HG03175 (cell line): Measurements from ENCODE around the gene PITPNM3.
"Not testable (repeated sequence)": the region's sequence is repeated elsewhere in the genome, so short reads cannot be mapped to it uniquely, and the experiment has no call there.

Experiments used
- ATAC-seq: cut with Tn5 transposase; IDR thresholded peaks from one replicate; pipeline ENCODE4 v1.9.1; 2021; ENCODE audit warnings: mild to moderate bottlenecking, moderate library complexity; ENCODE audit not compliant: unreplicated experiment

Gene PITPNM3

GRCh38 chr17:6574687-6575595 is 18.6 kb upstream of the PITPNM3 start:
- no peak for ATAC-seq

DNA sequence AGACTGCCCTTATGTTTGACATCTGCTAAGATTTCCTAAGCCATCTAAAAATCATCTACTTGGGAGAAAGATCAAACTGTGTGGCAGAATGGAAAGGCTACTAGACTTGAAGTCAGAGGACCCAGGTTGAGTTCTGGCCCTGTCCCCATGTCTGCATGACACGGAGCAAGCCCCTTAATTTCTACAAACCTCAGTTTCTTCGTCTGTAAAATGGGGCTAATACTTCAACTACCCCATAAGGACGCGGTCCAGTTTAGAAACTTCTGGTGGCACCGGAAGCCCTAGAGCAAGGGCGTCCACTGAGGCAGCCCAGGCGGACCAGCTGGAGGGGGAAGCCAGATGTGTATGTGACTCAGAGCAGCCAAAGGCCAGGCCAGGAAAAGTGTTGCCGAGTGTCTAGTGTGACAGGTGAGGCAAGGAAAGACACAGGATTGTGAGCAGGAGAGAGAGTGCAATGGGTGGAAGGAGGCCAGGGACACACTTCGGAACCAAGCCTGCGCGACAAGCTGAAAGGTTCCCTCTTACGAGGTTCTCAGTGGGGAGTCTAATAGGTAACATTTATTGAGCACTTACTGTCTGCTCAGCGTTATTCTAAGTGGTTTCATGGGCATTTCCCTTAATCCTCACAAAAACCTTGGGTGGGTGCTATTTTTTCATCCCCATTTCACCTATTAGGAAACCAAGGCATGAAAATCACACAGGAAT is 17.8 kb upstream of the PITPNM3 start:
- no peak for ATAC-seq

DNA sequence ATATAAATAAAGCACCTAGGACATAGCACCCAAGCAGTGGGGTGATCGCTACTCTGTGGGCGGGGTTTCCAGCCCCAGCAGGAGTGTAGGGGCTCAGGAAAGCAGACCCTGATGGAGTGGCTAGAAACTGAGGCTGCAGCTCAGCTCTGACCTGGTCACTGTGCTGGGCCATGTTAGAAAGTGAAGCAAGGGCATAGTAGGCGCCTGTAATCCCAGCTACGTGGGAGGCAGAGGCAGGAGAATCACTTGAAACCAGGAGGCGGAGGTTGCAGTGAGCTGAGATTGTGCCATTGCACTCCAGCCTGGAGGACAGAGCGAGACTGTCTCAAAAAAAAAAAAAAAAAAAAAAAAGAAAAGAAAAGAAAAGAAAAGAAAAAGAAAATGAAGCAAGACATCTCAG is 17.1 kb upstream of the PITPNM3 start:
- ATAC-seq, result not testable (repeated sequence)

GRCh38 chr17:6572972-6573370 is 16.6 kb upstream of the PITPNM3 start:
- ATAC-seq, result no peak

DNA sequence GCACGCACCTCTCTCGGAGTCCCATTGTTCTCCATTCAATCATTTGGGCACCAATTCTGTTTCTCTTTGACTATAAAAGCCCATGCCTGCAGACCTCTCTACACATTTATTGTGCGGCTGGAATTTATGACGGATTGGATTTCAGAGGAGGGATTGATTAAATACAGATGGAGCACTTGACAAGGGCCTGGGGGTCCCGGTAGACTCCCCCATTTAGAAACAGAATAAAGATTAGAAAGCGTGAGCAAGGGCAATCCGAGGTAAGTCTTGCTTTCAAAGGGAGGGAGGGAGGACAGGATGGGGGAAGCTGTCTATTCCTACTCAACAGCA is 15.1 kb upstream of the PITPNM3 start:
- ATAC-seq, result no peak

GRCh38 chr17:6570731-6571451 is 14.5 kb upstream of the PITPNM3 start:
- ATAC-seq, result no peak

DNA sequence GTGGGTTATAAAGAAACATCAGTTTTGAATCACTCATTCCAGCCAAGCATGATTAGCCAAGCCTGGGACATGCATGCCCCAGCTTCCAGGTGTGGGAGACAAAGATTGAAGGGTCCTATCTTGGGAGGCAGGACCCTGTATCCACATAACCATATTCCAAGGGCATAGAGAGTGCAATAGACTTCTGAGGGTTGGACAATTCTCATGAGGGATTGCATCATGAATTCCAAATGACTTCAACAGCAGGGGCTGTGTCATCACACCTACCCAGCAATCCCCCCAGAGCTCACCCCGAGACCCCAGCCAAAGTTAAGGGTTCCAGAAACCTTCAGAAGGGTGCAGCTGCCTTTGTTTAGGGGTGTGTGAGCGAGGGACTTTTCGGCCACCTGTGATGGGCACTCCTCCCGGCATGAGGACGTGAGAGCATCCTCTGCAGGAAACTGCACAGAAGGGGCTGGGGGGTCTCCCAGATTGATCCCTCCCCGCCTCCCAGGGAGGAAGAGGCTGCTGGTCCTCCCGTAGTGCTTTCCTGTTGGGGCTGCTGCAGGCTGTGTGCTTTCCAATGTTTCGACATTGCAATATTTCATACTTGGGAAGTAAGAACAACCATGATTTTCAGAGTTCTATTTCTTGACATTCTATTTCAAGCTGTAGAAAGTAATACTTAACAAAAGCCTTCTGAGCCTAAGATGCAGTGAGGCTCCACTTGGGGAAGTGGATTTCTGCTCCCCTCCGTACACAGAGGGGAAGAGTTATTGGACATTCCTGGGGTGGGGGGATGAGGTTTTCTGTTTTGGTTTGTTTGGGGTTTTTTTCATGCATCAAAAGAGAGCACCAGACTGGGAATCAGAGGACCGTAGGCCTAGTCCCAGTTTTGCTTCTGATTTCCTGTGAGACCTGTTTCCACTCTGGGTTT is 13.3 kb upstream of the PITPNM3 start:
- no peak for ATAC-seq

GRCh38 chr17:6568184-6568758 is 11.9 kb upstream of the PITPNM3 start:
- ATAC-seq, result no peak

DNA sequence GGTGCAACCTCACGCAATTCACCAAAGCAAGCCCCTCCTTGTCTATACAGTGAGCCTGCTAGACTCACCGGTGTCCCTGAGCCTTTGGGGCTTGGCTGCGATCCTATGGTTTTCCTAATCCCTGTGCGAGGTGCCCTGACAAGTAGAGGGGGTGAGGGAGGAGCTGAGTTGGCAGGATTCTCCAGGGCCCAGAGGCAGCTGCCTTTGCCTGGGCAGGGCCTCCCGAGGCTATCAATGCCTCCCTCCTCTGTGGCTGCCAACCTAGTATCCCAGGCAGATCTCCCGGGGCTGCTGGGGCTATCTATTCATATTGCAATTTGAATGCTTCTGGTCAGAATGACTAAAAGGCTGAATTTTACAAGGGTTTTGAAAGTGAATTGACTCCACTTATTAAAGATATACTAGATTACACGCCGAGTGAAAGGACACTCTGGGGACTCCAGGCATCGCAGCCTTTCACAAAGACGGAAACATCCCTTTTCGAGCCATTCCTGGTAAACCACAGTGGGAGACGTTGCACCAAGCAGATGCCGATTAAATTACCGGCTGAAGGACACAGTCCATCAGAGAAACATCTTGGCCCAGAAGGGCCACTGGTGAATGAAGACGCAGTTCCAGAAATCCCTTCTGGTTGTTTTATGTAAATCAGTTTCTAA is 11.3 kb upstream of the PITPNM3 start:
- no peak for ATAC-seq

DNA sequence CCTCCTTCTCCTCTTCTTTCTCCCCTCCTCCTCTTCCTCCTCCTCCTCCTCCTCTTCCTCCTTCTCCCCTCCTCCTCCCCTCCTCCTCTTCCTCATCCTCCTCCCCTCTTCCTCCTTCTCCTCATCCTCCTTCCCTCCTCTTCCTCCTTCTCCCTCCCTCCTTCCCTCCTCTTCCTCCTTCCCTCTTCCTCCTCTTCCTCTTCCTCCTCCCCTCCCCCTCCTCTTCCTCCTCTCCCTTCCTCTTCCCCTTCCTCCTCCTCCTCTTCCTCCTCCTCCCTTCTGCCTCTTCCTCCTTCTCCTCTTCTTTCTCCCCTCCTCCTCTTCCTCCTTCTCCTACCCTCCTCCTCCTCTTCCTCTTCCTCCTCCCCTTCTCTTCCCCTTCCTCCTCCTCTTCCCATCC is 5.1 kb upstream of the PITPNM3 start:
- no peak for ATAC-seq

DNA sequence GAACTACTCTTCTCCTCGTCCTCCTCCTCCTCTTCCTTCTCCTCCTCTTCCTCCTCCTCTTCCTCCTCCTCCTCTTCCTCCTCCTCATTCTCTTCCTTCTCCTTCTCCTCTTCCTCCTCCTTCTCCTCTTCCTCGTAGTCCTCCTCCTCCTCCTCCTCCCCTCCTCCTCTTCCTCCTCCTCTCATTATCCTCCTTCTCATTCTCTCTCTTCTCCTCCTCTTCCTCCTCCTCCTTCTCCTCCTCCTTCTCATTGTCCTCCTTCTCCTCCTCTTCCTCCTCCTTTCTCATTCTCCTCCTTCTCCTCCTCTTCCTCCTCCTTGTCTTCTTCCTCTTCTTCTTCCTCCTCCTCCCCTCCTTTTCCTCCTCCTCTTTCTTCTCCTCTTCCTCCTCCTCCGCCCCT is 4.1 kb upstream of the PITPNM3 start:
- no peak for ATAC-seq

GRCh38 chr17:6559753-6560215 is 3.4 kb upstream of the PITPNM3 start:
- no peak for ATAC-seq

DNA sequence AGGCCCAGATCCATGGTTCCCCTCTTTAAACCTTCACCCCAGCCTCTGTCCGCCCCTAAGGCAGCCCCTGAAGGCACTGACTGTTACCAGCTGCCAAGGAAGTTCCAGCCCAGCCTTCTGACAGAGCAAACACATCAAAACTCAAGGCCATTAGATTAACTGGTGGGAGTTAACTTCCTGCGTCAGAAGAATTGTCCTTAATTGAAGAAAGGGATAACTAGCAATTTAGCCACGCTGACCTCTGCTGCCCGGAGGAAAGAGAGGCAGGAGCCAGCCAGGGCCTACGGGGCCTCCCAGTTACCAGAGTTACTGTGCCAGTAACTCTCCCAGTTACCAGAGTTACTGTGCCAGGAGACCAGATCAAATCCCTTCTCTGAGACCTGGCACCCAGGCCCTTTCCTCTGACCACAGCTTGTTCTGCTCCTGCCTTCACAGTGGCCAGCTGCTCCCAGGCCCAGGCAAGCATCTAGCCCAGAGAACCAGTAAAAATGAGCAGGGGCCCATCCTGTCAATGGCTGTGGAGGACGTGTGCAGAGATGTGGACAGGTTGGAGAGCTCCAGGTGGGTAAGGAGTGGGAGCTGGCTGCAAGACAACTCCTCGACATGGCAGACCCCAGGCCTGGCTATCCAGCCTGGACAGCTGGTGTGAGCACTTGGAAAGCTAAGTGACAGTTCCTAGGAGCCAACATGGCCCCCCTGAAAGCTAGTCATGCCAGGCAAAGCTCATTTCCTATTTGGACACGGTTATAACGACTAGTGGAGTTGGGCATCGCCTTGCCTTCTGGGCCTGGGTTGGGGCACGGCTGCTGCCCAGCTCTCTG is 2.8 kb upstream of the PITPNM3 start:
- no peak for ATAC-seq

GRCh38 chr17:6558276-6558675 is 1.9 kb upstream of the PITPNM3 start:
- no peak for ATAC-seq

- ATAC-seq, result no peak
Measured at GRCh38 chr17:6557040-6557438, 684 bp upstream of the PITPNM3 start.

GRCh38 chr17:6555331-6556120 is 829 bp downstream of the PITPNM3 start:
- no peak for ATAC-seq

- ATAC-seq, result no peak
Measured at GRCh38 chr17:6554871-6555330, 1.5 kb downstream of the PITPNM3 start.

DNA sequence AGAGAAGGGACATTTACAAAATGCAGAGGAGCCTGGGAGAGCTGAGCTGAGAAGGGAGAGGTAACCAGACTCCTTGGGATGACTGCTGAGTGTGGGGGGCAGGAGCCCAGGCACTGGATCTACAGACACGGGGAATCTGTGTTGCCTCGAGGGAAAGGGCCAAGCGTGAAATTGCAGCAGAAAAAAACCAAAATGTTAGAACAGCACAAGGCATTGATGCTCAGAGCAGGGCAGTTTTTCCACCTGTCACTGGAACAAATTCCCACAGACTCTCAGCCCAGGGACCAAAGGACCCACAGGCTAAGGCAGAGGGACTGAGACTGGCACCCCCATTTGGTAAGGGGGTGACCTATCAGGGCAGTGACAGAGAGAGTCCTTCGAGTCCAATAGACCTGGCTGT is 2.0 kb downstream of the PITPNM3 start:
- no peak for ATAC-seq
